GM21737 (cell line): ENCODE results near the gene SLC1A2.

Experiments used
- ATAC-seq: cut with Tn5 transposase; IDR thresholded peaks from one replicate; pipeline ENCODE4 v1.9.1; 2021; ENCODE audit warnings: mild to moderate bottlenecking, moderate library complexity; ENCODE audit not compliant: unreplicated experiment

Gene SLC1A2

DNA sequence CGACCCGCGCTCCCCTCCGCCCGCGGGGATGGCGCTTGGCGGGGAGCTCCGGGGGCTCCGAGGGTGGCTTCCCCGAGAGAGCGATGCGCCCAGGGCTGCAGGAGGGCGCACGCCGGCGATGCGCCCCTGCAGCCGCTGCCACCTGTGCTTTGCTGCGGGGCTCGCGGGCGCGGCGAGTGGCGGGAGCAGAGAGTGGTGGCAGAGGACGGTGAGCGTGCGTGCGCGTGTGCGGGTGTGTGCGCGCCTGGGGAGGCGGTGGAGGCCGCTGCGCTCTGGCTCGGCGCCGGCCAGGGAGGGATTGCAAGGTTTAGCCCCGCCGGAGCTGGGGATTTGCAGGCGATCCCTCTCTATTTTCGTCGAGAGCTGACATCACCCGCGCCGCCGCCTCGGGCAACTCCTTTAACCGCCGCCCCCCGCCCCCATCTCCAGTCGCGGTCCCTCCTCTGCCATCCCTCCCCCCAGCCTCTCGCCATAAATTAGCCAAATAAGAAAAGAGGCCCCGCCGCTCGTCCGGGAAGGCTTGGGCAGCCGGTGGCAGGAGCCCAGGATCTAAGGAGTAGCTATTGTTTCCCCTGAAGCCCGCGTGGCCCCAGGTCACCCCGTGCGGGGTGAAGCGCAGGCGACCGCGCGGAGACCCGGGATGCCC is at the start of gene SLC1A2:
SLC1A2 (minus strand) TSS at position 375 of the 646 bp plus-strand sequence. CDS start 592 bp downstream, outside the sequence.
- no peak for ATAC-seq

DNA sequence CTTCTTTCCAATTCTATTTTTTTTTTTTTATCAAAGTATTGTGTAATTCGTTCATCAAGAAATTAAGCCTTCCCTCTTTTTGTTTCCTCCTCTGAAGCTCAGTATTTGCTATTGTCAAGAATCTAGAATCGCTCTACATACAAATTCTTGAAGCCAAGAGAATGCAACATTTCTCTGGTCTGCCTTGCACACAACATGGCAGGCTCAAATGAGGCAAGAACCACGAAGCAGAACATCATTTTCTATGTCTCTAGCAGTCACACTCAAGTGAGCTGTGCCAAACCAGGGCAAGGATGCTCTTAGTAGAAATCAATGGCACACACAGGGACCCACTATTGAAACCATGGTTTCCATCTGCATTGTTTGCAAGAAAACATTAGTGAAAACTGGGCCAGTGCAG is 46.7 kb upstream of the SLC1A2 start:
- no peak for ATAC-seq

DNA sequence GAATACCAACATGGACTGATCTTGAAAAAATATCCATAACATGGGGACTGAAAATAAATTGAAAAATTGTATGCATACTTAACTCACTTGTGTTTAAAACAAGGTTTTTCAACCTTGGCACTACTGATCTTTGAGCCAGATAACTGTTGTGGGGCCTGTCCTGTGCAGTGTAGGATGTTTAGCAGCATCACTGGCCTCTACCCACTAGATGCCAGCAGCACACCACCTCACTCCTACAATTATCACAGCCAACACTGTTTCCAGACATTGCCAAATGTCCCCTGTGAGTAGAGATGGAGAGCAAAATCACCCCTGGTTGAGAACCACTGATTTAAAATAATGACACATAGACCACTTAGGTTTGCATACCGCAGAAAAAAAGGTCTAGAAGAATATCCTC is 45.0 kb upstream of the SLC1A2 start:
- no peak for ATAC-seq

GRCh38 chr11:35463331-35463751 is 44.0 kb upstream of the SLC1A2 start:
- ATAC-seq: no peak

GRCh38 chr11:35461917-35462538 is 42.7 kb upstream of the SLC1A2 start:
- ATAC-seq: no peak

GRCh38 chr11:35459489-35459888 is 40.1 kb upstream of the SLC1A2 start:
- ATAC-seq: no peak

DNA sequence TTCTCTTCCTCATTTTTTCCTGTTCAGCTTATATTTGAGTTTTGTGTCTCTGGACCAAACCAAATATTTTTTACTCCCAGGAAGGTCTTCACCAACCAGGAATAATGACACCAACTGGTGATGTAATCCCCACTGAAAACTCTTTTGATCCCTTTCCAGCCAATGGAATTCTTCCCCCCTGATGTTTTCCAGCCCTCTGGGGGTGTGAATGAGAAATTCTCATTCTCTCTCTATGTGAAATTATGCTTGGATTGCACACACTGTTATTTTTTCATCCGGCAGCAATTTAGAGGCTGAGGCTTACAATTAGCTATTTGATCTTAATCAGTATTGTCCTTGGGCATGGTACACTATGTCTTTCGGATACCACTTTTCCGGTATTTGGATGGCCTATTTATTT is 39.5 kb upstream of the SLC1A2 start:
- no peak for ATAC-seq

DNA sequence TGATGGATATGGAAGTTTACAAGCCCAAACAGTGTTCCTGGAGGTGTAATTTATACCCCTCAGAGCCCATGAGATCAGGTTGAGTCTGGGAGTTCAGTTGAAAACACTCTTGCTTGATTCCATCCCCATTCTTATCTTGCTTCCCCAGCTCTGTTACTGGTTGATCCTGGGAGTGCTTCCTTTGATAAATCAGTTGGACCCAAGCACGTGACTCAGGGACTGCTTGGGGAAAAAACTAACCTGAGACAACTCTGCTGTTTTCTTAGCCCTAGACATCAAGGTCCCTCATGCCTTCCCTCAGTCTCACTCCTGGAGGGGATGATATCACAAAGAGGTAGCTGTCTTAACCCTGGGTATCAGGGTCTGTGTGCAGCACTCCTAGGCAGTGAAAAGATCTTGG is 35.0 kb upstream of the SLC1A2 start:
- ATAC-seq: no peak

DNA sequence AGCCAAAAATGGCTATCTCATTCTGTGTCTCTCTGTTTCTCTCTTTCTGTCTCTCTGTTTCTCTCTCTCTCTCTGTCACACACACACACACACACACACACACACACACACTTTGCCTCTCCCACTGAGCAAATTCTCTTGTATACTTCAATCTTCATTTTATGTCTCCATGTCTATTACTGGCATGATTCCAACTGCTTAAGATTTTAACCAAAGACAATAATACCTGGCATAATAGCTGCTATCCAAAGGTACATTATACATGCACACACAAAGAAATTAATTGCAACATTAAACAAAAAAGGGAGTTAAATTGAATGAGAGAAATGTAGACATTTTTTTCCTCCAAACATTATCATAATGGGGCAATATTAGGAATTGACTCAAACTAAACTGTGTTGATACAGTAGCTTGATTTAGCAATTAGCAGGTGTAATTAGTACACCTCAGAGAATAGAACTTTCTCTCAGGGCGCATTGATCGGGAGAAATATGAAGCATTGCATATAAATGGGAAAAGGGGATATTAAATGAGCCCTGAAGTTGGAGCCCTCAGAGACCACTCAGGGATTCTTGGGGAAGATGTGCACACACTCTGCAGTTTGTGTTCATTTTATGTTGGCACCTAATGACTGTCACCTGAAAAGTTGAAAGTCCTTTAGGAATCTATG is 17.4 kb upstream of the SLC1A2 start:
- no peak for ATAC-seq

GRCh38 chr11:35433588-35433987 is 14.2 kb upstream of the SLC1A2 start:
- ATAC-seq: no peak

DNA sequence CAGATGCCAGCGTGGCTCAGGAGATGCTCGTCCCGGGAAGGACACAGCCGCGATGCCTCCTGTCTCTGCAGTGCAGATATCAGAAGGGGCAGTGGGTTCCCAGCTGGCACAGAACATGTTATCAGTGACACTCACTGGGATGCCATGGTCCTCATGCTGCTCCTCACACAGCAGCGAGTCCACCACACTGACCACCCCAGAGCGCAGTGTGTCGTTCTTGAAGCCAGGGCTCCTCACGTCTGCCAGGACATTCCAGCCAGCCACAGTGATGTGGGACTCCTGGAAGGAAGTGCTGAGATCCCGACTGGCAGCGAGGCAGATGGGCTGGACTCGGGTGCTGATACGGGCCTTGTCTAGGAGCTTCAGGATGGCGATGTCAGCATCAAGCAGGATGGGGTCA is 13.1 kb upstream of the SLC1A2 start:
- no peak for ATAC-seq

GRCh38 chr11:35427071-35427470 is 7.7 kb upstream of the SLC1A2 start:
- ATAC-seq: no peak

GRCh38 chr11:35426351-35426750 is 7.0 kb upstream of the SLC1A2 start:
- ATAC-seq: no peak

DNA sequence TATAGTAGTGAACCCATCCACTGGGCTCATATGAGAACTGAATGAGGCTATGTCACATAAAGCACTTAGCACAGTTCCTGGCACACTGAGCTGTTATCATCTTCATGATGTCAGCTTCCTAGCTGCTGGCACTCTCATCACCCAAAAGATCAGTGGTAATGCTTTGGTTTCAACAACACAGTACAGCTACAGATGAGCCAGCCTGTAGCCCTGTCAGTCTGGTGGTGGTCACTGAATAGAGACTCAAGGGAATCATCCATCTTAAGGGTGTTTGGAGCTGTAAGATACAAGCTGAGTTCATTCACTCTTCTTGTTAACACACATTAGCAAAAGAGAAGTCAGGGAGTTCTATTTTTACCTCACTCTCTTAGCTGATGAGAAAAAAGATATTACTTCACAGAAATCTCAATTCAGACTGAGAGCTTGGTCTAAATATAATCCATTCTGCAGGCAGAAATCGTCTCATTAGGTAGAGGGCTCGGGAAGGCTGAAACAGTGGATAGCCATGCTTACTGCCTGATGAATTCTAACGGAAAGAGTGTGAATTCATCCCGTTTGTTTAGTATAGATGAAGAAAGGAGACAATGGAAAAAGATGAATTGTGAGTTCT is 6.3 kb upstream of the SLC1A2 start:
- ATAC-seq: no peak

DNA sequence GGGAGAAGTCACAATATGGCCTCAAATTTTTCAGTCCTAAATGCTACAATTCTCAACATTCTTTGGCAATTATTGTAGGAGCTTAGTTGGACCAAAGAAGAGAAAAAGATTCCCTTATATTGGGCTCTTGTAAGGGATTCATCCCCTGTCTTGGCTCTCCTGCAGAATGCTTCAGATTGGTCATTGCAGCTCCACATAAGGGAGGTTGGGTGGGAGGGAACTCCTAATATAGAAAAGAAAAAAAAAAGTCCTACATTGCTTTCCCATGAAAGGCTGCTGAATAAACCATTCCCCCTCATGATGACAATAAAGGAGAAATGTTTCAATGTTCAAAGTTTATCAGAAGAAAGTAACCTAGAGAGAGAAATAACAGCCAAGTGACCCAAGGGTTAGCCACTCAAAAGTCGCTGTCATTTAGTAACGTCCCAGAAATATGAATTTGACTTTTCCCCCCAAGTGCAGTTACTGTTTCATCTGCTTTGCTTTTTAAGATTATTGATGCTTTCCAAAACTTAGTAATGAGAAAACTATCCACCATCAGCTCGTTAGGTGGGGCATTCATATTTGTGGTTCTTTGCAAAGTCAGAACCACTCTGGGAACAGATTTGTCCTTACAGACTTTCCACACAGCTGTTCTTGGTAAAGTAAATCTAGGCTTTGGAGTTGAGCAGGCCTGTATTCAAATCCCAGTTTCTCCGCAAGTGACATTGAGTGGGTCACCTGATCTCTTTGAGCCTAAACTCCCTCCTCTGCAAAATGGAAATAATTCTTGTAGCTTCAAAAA is 5.0 kb upstream of the SLC1A2 start:
- no peak for ATAC-seq

GRCh38 chr11:35420371-35420770 is 1.0 kb upstream of the SLC1A2 start:
- no peak for ATAC-seq

GRCh38 chr11:35419830-35420333 is 524 bp upstream of the SLC1A2 start:
- no peak for ATAC-seq

DNA sequence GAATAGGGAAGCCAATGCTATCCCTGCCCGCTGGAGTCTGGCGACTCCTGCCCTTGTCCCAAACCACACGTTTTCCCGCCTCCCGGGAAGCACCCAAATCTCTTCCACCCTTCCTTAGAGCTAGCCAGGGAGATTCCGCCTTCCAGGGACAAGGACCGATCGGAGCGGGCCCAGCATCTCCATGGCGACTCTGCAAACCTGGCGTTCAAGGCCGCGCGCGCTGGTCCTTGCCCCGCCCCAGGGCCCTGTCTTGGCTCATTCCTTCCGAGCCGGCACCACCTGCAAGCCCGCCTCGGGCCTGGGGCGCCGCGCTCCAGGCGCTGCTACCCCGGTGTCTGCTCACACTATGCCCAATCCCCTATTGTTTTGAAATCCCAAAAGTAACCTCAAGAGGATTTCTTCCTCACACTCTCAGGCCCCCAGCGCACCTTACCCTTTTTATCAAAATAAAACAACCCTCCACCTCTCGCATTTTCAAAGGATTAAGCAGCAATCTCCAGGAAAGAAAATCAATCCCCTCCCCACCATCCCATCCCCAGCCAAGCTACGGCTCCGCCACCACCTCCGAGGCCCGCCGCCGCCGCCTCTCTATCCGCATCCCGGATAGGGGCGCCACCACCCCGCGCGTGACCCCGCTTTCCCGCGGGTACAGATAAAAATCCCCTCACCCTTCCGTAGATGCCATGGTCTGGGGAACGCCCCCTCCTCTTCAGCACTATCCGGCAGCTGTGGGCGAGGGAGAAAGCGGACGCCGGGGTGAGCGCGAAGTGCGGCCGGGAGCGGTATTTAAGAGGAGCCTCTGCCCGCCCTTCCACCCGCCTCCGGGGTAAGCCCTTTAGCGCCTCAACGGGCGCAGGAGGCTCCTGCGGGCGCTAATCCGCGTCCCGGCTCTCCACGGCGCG is 825 bp downstream of the SLC1A2 start:
- ATAC-seq: no peak

DNA sequence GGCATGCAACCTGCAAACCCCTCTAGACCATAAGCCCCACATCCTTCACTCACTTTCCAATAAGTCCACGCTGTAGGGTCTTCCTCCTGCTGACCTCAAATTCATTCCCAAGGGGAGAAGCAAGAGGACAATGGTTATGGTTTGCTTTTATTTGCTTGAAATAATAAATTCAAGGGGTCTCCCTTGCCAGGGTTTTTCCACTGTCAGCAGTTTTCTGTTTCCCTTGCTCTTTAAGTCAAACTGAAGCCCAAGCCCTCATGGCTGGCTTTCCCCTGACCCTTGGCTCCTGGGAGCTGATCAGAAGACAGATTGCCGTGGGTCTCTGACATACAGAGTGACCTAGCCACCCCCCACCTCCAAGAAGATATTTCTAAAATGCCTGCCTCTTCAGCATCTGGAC is 3.9 kb downstream of the SLC1A2 start:
- no peak for ATAC-seq

DNA sequence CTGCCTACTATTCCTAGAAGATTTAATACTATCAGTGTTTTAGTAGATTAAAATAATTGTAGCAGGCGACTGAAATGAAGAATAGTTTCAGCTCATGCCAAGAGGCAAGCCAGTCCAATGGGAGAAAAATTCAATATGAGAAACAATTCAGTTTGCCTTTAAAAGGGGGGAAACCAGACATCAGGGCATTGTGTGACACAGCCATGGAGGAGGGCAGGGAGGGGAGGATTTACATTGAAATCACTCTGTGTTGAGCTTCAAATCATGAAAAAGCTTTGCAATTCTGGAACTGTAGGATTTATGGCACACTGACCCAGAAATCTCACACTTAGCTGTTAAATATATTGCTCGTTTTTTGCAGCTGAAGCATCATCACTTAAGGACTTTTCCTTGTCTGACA is 4.6 kb downstream of the SLC1A2 start:
- ATAC-seq: no peak
